Naive thymus-derived CD4-positive, alpha-beta T cell (primary cell): ENCODE data around the gene SH3D21. TPM values are rescaled to one million over a fixed set of nuclear protein-coding genes. Genes with fewer than 3 reads are reported as not detected.

Experiments used
- ATAC-seq: fragments of 150-1000 bp; cut with Tn5 transposase; 2 replicates; pipeline ENCODE4 v1.10.0; 2021; ENCODE audit warnings: mild to moderate bottlenecking, moderate library complexity
- CTCF ChIA-PET: fragments of 350-600 bp; sonication (Branson Sonifier 250); formaldehyde crosslinking; loops from one replicate; lab custom pipeline; 2021; ENCODE audit warnings: antibody characterized with exemption; lab: Charles Lee
- POLR2A ChIA-PET: fragments of 350-600 bp; sonication (Branson Sonifier 250); formaldehyde crosslinking; loops from one replicate; lab custom pipeline; 2021; ENCODE audit warnings: antibody characterized with exemption, inconsistent platforms; lab: Charles Lee
- DNase-seq, 9 donors: peaks; one replicate each; pipeline versions ENCODE4 v3.0.0 to v3.0.0-alpha.2; 2020 to 2022; ENCODE audit warnings: mixed read lengths in 1 of 9
- H3K27ac ChIP-seq: one replicate; pipeline ENCODE4 v1.7.0; 2013; ENCODE audit warnings: mild to moderate bottlenecking, low read depth, low read length, moderate library complexity
- H3K27me3 ChIP-seq, 2 donors: one replicate each; pipeline ENCODE4 v1.7.0; 2013; ENCODE audit warnings: low read length in 2 of 2, mild to moderate bottlenecking in 2 of 2, moderate library complexity in 2 of 2; ENCODE audit not compliant: control insufficient read depth in 2 of 2, insufficient read depth in 2 of 2
- H3K36me3 ChIP-seq, 3 experiments: 1 replicate in 2 of 3; 2 replicates in 1 of 3; pipeline ENCODE4 v1.7.0; 2013; ENCODE audit warnings: low read length in 3 of 3, mild to moderate bottlenecking in 3 of 3, moderate library complexity in 1 of 3; ENCODE audit not compliant: insufficient read depth in 3 of 3, control insufficient read depth in 2 of 3
- H3K4me1 ChIP-seq, 2 donors: one replicate each; pipeline ENCODE4 v1.7.0; 2013; ENCODE audit warnings: low read length in 2 of 2, mild to moderate bottlenecking in 2 of 2, moderate library complexity in 1 of 2; ENCODE audit not compliant: control insufficient read depth in 2 of 2, insufficient read depth in 2 of 2
- H3K4me3 ChIP-seq: 2 replicates; pipeline ENCODE4 v1.7.0; 2013; ENCODE audit warnings: mild to moderate bottlenecking, low read length
- H3K9me3 ChIP-seq, 3 experiments: 1 replicate in 2 of 3; 2 replicates in 1 of 3; pipeline ENCODE4 v1.7.0; 2013; ENCODE audit warnings: low read length in 3 of 3; ENCODE audit not compliant: control insufficient read depth in 2 of 3
- H3K27ac Mint-ChIP-seq, 9 donors: one replicate each; pipeline ENCODE4 v1.8.0; 2020 to 2022; ENCODE audit warnings: mixed read lengths in 9 of 9, mild to moderate bottlenecking in 8 of 9, moderate library complexity in 5 of 9, inconsistent platforms in 2 of 9
- H3K27me3 Mint-ChIP-seq, 5 donors: one replicate each; pipeline ENCODE4 v1.8.0; 2021 to 2022; ENCODE audit warnings: mixed read lengths in 5 of 5, mild to moderate bottlenecking in 1 of 5
- H3K36me3 Mint-ChIP-seq, 5 donors: one replicate each; pipeline ENCODE4 v1.8.0; 2020 to 2022; ENCODE audit warnings: mixed read lengths in 5 of 5, mild to moderate bottlenecking in 3 of 5, inconsistent platforms in 1 of 5
- H3K4me1 Mint-ChIP-seq, 7 donors: one replicate each; pipeline ENCODE4 v1.8.0; 2020 to 2022; ENCODE audit warnings: mixed read lengths in 7 of 7, mild to moderate bottlenecking in 3 of 7, inconsistent platforms in 1 of 7
- H3K4me3 Mint-ChIP-seq, 10 donors: one replicate each; pipeline ENCODE4 v1.8.0; 2020 to 2022; ENCODE audit warnings: mild to moderate bottlenecking in 10 of 10, mixed read lengths in 10 of 10, moderate library complexity in 6 of 10, inconsistent platforms in 2 of 10
- H3K9me3 Mint-ChIP-seq, 11 donors: one replicate each; pipeline ENCODE4 v1.8.0; 2020 to 2022; ENCODE audit warnings: mixed read lengths in 11 of 11, mild to moderate bottlenecking in 4 of 11, inconsistent platforms in 1 of 11, moderate library complexity in 1 of 11
- intact Hi-C, 2 donors: fragments of 100-400 bp; cut with micrococcal nuclease; formaldehyde crosslinking; loops; one replicate each; pipeline ENCODE4 v1.15.1; 2023
- polyA plus RNA-seq, 2 donors: library from polyadenylated mRNA; unstranded; fragments of 300-500 nt; fragmentation: Illumina TruSeq; gene quantifications; one replicate each; pipeline ENCODE4 v1.2.3, GENCODE V29; 2021
- total RNA-seq, 6 experiments: library from RNA in 5 of 6; stranded (reverse) in 5 of 6; gene quantifications; 1 replicate in 5 of 6; 2 replicates in 1 of 6; pipeline ENCODE4 v1.2.3 and lab custom pipeline; 2021 to 2026

Gene SH3D21
- total and polyA plus RNA-seq, 7 experiments from 2014 or later, result 0.17 to 21.7 (median 3.0) TPM

DNA sequence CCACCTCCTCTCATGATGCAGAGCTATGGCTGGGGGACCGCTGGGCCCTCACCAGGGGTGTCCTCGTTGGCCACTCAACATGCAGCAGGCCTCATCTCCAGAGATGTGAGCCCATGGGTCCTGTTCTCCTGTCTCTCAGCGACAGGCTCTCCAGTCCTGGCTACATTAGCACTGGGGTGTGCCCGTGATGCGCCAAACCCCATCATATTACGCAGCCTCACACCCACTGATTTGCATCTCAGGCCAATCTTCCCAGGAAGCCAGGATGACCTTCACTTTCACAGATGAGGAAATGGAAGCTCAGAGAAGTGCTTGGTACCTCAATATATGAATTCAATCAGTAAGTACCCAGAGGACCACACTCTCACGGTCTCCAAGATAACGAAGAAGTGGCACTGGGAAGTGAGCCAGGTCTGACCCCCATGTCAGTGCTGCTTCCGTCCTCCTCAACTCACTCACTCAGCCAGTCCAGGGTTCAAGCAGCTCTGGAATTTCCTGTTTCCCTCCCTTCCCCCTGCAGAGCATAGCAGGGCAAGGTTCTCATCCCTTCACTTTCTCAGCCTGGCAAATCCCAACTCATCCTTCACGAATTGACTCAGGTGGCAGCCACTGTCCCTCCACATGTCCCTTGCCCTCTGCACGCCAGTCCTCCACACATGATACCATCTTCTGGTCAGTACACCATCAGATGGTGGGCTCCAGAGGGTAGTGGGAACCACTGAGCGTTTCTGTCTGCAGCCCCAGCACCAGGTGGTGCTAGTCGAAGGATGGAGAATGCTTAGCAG lies 46.1 kb downstream of the SH3D21 start:
- intact Hi-C loops, result no loop called here
- peaks cover 6 to 62% (median 10%) of the 10 kb centered on the region in 3 experiments for H3K36me3 ChIP-seq

DNA sequence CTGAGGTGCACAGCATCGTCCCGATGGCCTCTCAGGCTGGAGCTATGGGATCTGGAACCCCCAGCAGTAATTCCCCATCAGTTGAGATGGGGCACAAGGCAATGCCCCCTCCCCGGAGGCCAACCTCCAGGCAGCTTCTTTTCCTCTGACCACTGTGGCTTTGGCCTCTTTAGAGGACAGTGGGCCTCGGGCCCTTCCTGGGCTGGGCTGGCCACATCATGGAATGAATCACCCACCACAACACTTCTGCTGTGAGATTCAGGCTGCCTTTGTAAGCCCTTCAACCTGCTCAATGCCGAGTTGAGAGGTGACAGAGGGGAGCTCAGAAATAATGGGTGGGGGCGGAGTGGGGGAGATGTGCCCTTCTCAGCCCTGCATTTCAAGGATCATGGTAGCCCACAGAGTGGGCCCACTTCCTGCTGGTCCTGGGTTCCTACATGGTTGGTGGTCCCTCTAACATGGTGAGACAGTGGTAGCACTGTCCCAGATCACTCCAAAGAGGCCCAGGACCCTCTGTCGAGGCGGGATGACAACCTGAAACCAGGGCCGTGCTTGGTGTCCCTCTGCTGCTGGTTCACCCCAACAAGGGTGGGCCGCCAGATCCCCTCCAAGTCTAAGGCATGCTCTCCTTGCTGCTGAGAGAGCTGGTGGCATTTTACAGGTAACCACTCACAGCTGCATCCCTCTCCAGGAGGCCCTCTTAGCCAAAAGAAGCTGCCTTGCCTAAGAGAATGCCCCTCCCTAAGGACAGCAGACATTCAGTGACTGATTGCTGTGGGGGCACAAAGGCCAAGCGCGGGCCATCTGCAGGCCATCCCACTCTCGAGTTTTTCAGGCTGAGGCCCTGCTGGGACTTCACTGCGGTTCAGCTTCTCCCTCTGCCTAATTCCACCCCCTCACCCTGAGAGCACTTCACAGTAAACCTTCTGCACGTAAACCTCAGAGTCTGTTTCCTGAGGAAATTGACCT lies 47.0 kb downstream of the SH3D21 start:
- H3K4me1 Mint-ChIP-seq, result peaks cover 6 to 37% (median 34%) of the 10 kb centered on the region in 7 donors
- intact Hi-C loops, result no loop called here
- Histone ChIP-seq H3K4me1 (peaks cover 4 to 22% of the 10 kb centered on the region in 2 donors), H3K9me3 (no peaks in the 10 kb centered on the region), H3K4me3 (no peak overlapping the region), H3K27me3 (no peaks in the 10 kb centered on the region), H3K27ac (no peak overlapping the region), H3K36me3 (peaks cover 6 to 64% (median 12%) of the 10 kb centered on the region in 3 experiments)
- no peaks in the 10 kb centered on the region for H3K9me3 Mint-ChIP-seq
- H3K27ac Mint-ChIP-seq, result peak overlapping the region in 5 of 9 donors; percentile 46 to 83 (median 63)
- peaks cover 8 to 22% (median 14%) of the 10 kb centered on the region in 5 donors for H3K36me3 Mint-ChIP-seq
- no peaks in the 10 kb centered on the region for H3K27me3 Mint-ChIP-seq
- DNase-seq (no peak), ATAC-seq (no peak)
- ChIA-PET POLR2A (interaction anchor here (0.6 to 13.8 kb wide), 3 partner anchors 10 to 268 kb away, joined by 3 to 155 read pairs (median 6); no protein-coding TSS in a partner anchor), CTCF (interaction anchor here (7.6 kb wide), 1 partner anchor 15 kb away, joined by 115 read pairs; no protein-coding TSS in a partner anchor)
- peak overlapping the region in 2 of 10 donors; percentile 27 to 37 for H3K4me3 Mint-ChIP-seq

More for the DNA sequence above, 46.1 kb downstream of the SH3D21 start:
- Mint-ChIP-seq H3K4me3 (peak overlapping the region in 2 of 10 donors; percentile 27 to 37), H3K9me3 (no peaks in the 10 kb centered on the region), H3K4me1 (peaks cover 6 to 38% (median 33%) of the 10 kb centered on the region in 7 donors), H3K27me3 (no peaks in the 10 kb centered on the region), H3K36me3 (peaks cover 4 to 21% (median 15%) of the 10 kb centered on the region in 5 donors), H3K27ac (peak overlapping the region in 8 of 9 donors; percentile 1 to 93 (median 68))
- peaks cover 4 to 22% of the 10 kb centered on the region in 2 donors for H3K4me1 ChIP-seq
- H3K27ac ChIP-seq, result peak overlapping the region; percentile 50
- ChIA-PET CTCF (interaction anchor here (2.2 to 7.6 kb wide), 3 partner anchors 10 to 67 kb away, joined by 11 to 115 read pairs (median 17); no protein-coding TSS in a partner anchor), POLR2A (interaction anchor here (0.9 to 13.8 kb wide), 3 partner anchors 10 to 34 kb away, joined by 3 to 155 read pairs (median 3); no protein-coding TSS in a partner anchor)
- no peak for DNase-seq
- ATAC-seq, result no peak
- no peaks in the 10 kb centered on the region for H3K9me3 ChIP-seq
- H3K4me3 ChIP-seq, result no peak overlapping the region
- H3K27me3 ChIP-seq, result no peaks in the 10 kb centered on the region

DNA sequence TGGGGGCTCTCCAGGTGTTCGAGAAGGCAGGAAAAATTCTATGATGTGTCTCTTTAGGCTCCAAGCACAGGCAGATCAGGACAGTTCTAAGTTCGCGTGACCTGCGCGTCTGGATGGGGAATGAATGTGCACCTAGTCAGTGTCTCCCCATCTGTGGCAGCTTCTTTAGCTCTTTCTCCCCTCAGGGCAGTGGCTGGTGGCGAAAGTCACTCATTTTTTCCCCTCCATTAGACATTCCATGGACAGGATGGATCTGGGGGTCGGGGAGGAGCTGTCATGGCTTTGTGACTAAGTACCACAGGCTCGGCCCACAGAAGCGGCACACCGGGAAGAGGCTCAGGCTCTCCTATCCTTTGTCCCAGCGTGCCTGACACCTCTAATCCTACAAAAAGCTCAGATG lies 48.3 kb downstream of the SH3D21 start:
- Histone ChIP-seq H3K27me3 (no peaks in the 10 kb centered on the region), H3K36me3 (peaks cover 0 to 69% (median 8%) of the 10 kb centered on the region in 3 experiments), H3K4me1 (peaks cover 4 to 29% of the 10 kb centered on the region in 2 donors), H3K9me3 (no peaks in the 10 kb centered on the region), H3K27ac (no peak overlapping the region), H3K4me3 (no peak overlapping the region)
- DNase-seq (no peak), ATAC-seq (no peak)
- CTCF ChIA-PET, result interaction anchor here (7.6 kb wide), 1 partner anchor 14 kb away, joined by 115 read pairs; no protein-coding TSS in a partner anchor
- Mint-ChIP-seq H3K4me3 (peak overlapping the region in 1 of 10 donors; percentile 20), H3K27me3 (no peaks in the 10 kb centered on the region), H3K4me1 (peaks cover 14 to 42% (median 35%) of the 10 kb centered on the region in 7 donors), H3K9me3 (no peaks in the 10 kb centered on the region), H3K27ac (peak overlapping the region in 4 of 9 donors; percentile 19 to 53 (median 28)), H3K36me3 (peaks cover 9 to 28% (median 15%) of the 10 kb centered on the region in 5 donors)
- intact Hi-C loops, result no loop called here
- POLR2A ChIA-PET, result interaction anchor here (1.1 to 13.8 kb wide), 2 partner anchors 12 to 13 kb away, joined by 4 to 155 read pairs; no protein-coding TSS in a partner anchor

DNA sequence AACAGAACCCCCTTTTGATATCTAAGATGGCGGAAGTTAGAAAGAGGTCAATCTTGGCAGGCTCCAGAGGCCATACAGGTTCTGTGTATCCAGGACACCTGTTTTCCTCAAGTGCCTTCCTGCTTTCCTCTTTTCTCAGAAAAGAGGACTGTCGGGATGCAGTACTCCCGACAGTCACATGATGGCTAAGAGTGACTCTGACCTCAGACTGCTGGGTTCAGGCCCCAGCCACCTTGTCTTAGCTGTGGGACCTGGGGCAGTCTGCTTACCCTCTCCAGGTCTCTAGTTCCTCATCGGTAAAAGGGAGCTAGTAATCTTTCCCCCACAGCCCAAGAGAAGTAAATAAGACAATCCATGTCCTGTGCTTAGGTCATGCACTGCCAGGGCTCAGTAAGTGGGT lies 49.6 kb downstream of the SH3D21 start:
- H3K4me3 Mint-ChIP-seq, result no peak overlapping the region
- H3K9me3 ChIP-seq, result no peaks in the 10 kb centered on the region
- H3K27ac Mint-ChIP-seq, result peak overlapping the region in 1 of 9 donors; percentile 52
- H3K9me3 Mint-ChIP-seq, result no peaks in the 10 kb centered on the region
- intact Hi-C loops, result no loop called here
- ChIA-PET POLR2A (interaction anchor here (13.8 kb wide), 1 partner anchor 12 kb away, joined by 155 read pairs; no protein-coding TSS in a partner anchor), CTCF (interaction anchor here (2.1 to 7.6 kb wide), 2 partner anchors 13 kb away, joined by 10 to 115 read pairs; no protein-coding TSS in a partner anchor)
- H3K4me3 ChIP-seq, result no peak overlapping the region
- no peak overlapping the region for H3K27ac ChIP-seq
- H3K36me3 Mint-ChIP-seq, result peaks cover 9 to 34% (median 21%) of the 10 kb centered on the region in 5 donors
- ATAC-seq, result no peak
- H3K36me3 ChIP-seq, result peaks cover 0 to 71% (median 8%) of the 10 kb centered on the region in 3 experiments
- no peak for DNase-seq
- peaks cover 4 to 28% of the 10 kb centered on the region in 2 donors for H3K4me1 ChIP-seq
- H3K4me1 Mint-ChIP-seq, result peaks cover 14 to 42% (median 38%) of the 10 kb centered on the region in 7 donors
- no peaks in the 10 kb centered on the region for H3K27me3 Mint-ChIP-seq
- no peaks in the 10 kb centered on the region for H3K27me3 ChIP-seq

DNA sequence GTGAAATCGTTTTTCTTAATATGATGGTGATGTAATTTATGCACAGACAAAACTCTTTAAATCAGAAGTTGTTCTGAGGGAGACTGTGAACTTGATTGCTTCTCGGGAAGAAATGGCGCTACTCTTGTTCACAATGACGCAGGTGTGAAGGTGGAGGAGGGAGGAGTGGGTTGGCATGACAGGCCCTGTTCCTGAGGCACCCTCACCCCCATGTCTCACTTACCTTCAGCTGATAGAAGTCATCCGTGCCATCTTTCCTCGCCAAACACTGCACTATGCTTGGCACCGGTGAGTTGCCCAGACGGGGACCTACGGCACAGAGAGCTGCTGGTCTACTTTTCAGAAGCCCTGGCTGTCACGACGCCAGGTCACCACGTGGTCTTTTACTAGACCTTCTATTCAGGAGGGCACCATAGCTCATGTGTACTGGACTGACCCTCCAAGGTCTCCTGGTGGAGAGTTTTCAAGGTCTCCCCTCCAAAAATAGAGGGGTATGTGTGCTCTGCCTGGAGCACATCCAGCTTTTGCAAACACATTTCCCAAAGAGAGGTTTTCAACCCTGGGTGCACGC lies 52.4 kb downstream of the SH3D21 start:
- DNase-seq, result no peak
- no peaks in the 10 kb centered on the region for H3K27me3 ChIP-seq
- no peaks in the 10 kb centered on the region for H3K27me3 Mint-ChIP-seq
- ATAC-seq, result no peak
- peaks cover 9 to 37% (median 21%) of the 10 kb centered on the region in 5 donors for H3K36me3 Mint-ChIP-seq
- peaks cover 7 to 30% (median 26%) of the 10 kb centered on the region in 7 donors for H3K4me1 Mint-ChIP-seq
- peaks cover 0 to 70% (median 8%) of the 10 kb centered on the region in 3 experiments for H3K36me3 ChIP-seq
- H3K9me3 Mint-ChIP-seq, result no peaks in the 10 kb centered on the region
- intact Hi-C loops, result loop anchor here in 1 of 2 donors (1.0 kb wide), 1 partner anchor 11 kb away; no protein-coding TSS in a partner anchor
- H3K27ac ChIP-seq, result peak overlapping the region; percentile 52
- no peaks in the 10 kb centered on the region for H3K9me3 ChIP-seq
- H3K27ac Mint-ChIP-seq, result peak overlapping the region in 7 of 9 donors; percentile 12 to 96 (median 93)
- H3K4me3 ChIP-seq, result no peak overlapping the region
- H3K4me1 ChIP-seq, result peaks cover 0 to 19% of the 10 kb centered on the region in 2 donors
- H3K4me3 Mint-ChIP-seq, result no peak overlapping the region
- ChIA-PET CTCF (interaction anchor here (0.6 to 3.3 kb wide), 5 partner anchors 8 to 171 kb away, joined by 3 to 19 read pairs (median 5); no protein-coding TSS in a partner anchor), POLR2A (interaction anchor here (1.6 to 13.8 kb wide), 4 partner anchors 9 to 52 kb away, joined by 7 to 155 read pairs (median 10); partner anchors contain the start of gene SH3D21)
